GM21390 (cell line): ENCODE measurements around the gene NCK1.
"Not testable (repeated sequence)": the region's sequence is repeated elsewhere in the genome, so short reads cannot be mapped to it uniquely, and the experiment has no call there.

Experiments used
- ATAC-seq: cut with Tn5 transposase; IDR thresholded peaks from one replicate; pipeline ENCODE4 v1.9.1; 2021; ENCODE audit not compliant: unreplicated experiment

NCK1 gene

GRCh38 chr3:136943436-136943835 lies 81.4 kb downstream of the NCK1 start:
- no peak for ATAC-seq

DNA sequence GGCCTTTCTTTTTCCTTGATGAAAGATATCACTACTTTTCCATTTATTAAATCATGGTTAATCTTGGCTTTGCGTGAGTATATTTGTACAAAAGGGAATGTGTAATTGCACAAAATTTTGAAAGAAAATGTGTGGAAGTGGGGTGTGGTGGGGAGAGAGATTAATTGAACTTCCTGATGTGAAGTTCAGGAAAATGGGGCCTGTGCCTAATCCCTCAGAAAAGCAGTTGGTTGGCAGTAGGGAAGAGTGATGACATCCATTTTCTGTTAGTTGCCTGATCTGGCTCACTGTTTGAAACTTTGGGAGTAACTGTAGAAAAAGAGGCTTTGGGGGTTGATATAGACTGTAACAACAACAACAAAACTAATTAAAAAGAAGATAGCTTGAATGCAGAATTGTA lies 85.0 kb downstream of the NCK1 start:
- ATAC-seq: no peak

- ATAC-seq: no peak
Measured at GRCh38 chr3:136947477-136947876, 85.5 kb downstream of the NCK1 start.

- ATAC-seq: no peak
Measured at GRCh38 chr3:136949146-136949545, 87.1 kb downstream of the NCK1 start.

- no peak for ATAC-seq
Measured at GRCh38 chr3:136949708-136950107, 87.7 kb downstream of the NCK1 start.

- no peak for ATAC-seq
Measured at GRCh38 chr3:136950623-136951022, 88.6 kb downstream of the NCK1 start.

DNA sequence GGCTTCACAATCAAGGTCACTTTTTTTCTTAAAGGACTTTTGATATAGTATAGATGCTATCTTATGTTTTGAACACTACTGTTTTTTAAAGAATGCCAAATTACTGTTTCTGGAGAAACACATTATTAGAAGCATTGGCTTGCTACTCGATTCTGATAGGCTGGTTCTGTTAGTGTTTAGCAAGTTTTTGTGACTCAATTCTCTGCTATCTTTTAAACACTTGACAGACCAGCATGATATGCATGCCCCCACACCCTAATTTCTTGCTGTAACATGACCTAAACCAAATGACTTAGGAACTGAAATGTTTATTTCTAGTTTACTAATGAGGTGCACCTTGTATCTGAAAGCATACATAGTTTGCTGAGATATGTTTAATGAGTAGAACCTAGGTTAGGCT lies 90.3 kb downstream of the NCK1 start:
- no peak for ATAC-seq

DNA sequence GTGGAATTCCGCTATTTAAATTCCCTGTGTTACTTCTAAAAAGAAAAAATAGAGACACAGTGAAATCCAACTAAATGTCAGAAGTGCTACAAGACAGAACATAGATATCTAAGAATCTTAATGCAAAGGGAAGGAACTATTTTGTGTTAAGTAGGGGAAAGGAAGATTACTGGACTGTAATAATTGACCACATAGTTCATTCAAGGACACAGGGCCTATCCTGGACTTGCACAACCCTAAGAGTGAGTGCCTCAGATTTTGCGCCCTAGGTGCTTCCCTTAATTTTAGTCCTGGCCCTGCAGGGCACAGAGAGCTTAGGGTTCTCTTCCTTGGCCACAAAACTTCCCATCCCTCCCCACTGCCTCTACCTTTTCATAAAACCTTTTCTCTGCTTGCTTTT lies 92.2 kb downstream of the NCK1 start:
- ATAC-seq: no peak

- no peak for ATAC-seq
Measured at GRCh38 chr3:136954980-136955780, 93.2 kb downstream of the NCK1 start.

DNA sequence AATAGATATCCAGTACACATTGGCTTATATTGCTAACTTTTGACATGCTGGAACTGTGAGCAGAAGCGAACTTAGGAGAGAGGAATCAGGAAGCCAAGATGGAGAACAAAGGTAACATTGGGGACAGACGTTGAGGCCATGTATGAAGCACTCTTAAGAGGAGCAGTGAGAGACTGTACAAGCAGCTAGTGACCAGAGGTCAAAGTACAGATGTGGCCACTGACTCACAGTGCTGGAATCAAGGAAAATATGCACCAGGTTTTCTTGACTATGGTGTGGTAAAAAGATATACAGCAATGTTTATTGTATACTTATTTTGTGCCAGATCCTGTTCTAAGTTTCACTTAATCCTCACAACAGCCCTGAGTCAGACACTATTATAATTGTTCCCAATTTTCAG lies 93.8 kb downstream of the NCK1 start:
- ATAC-seq: no peak

DNA sequence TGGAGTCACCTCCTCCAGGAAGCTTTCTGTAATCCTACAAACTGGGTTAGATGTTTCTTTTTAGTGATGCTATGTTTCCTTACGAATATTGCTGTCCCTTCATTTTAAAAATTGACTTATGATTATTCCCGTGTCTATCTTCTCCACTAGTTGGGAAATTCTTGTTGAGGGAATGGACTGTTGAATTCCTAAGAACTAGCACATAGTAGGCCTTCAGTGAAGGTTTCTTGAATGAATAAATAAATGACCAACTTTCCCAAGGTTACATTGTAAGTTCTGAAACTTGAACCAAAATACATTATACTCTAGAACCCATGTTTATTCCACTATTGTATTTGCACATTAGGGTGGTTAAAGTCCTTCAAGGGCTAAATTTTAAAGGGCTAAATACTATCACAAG lies 95.0 kb downstream of the NCK1 start:
- no peak for ATAC-seq

DNA sequence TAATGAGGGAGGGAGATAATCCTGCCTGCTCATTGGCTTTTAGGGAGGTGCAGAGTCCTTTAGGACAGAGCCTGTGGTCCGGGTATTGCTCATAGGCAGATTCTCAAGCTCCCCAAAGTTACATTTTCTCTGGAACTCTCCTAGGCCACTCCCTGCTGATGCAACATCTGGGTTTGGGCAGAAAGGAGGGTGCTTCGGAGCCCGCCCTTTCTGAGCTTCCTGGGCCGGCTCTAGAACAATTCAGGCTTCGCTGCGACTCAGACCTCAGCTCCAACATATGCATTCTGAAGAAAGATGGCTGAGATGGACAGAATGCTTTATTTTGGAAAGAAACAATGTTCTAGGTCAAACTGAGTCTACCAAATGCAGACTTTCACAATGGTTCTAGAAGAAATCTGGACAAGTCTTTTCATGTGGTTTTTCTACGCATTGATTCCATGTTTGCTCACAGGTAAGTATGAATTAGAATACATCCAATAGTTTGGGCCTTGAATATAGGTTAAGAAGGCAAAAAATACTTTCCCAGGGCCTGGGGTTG lies 95.8 kb downstream of the NCK1 start, which contains the start of gene IL20RB:
Gene IL20RB (plus strand): TSS at position 233 of the 538 bp plus-strand sequence. CDS start 131 bp downstream, at position 364.
- ATAC-seq: no peak

DNA sequence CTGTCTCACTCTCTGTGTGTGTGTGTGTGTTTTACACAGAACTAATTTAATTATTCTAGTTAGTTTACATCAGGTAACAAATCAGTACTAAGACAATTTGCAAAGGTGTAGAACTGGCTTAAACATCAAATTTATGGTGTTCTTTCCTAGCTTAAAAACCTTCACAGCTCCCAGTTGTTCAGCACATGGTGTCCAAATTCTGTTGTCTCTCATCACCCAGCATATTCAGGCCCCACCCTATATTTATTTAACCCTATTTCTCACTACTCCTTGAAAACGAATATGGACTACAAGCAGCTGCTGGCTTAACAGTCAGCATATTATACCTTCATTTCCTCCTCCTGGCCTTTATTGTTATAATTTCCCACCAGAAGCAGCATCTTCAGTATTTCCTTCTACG lies 96.9 kb downstream of the NCK1 start:
- ATAC-seq: no peak

DNA sequence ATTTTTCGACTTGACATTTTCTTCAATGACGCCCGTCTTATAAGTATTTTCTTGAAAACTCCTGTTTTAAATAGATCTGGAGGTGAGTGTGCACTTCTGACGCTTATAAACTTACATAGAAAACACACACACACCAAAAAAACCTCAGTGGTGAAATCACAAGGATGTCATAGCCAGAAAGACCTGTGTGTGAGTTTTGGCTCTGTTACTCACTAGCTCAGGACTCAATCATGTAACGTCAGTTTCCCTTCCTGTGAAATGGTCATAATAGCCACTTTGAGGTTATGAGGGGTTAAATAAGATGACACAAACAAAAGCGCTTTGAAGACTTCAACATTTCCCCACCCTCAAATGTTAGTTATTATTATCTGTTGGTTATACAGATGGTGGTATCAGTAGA lies 97.6 kb downstream of the NCK1 start:
- no peak for ATAC-seq

DNA sequence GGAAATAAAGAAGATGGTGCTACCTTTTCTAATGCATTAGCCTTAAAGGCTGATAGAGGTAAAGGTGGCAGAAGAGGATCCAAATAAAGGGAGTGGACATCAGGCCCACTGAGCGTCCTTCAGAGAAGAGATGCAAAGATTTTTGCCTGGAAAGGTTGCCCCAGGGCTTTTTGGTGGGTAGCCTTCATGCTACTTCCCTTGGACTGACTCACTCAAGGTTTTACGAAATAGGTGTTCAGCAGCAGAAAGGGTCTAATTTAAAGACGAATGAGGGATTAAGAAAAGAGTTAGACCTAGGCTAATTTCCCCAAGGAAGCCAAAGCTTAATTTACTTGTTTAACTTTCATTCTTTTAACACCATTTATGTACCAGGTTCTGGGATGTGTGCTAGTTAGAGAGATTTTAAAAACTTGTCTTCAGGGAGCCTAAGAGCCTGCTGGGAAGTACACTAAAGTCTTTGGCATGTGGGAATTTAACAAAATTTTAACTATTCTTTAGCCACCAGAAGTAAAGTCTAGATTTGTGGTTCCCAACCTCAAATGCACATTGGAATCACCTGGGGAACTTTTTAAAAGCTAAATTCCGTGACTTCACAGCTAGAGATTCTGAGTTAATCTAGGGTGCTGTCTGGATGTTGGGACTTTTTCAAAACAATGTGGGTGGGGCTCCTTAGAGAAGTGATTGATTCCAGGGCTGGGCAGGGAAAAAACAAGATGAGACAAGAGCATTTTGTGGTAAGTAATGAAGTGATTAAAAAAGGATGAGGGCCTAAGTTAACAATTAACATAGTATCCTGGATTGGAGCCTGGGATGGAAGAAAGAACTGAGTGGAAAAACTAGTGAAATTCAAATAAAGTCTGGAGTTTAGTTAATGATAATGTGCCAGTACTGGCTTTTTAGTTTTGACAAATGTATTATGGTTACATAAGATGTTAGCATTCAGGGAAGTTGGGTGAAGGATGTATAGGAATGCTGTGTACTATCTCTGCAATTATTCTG lies 99.1 kb downstream of the NCK1 start:
- ATAC-seq: no peak

- no peak for ATAC-seq
Measured at GRCh38 chr3:136962927-136963326, 100.9 kb downstream of the NCK1 start.

DNA sequence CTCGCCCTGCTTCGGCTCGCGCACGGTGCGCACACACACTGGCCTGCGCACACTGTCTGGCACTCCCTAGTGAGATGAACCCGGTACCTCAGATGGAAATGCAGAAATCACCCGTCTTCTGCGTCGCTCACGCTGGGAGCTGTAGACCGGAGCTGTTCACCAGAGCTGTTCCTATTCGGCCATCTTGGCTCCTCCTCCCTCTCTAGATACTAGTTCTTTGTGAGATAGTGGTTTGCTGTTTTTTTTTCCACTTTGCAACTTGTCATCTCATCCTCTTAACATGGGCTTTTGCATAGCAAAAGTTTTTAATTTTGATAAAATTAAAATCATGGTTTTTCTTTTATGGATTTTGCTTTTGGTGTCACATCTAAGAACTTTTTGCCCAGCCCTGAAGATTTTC lies 107.5 kb downstream of the NCK1 start:
- ATAC-seq: not testable (repeated sequence)

DNA sequence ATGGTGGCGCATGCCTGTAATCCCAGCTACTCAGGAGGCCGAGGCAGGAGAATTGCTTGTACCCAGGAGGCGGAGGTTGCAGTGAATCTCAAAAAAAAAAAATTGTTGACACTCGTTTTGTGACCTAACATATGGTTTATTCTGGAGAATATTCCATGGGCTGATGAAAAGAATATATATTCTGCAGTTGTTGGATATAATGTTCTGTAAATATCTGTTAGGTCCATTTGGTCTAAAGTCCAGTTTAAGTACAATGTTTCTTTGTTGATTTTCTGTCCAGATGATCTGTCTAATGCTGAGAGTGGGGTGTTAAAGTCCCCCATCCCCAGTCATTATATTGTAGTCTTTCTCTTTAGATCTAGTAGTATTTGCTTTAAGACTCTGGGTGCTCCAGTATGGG lies 111.3 kb downstream of the NCK1 start:
- no peak for ATAC-seq

DNA sequence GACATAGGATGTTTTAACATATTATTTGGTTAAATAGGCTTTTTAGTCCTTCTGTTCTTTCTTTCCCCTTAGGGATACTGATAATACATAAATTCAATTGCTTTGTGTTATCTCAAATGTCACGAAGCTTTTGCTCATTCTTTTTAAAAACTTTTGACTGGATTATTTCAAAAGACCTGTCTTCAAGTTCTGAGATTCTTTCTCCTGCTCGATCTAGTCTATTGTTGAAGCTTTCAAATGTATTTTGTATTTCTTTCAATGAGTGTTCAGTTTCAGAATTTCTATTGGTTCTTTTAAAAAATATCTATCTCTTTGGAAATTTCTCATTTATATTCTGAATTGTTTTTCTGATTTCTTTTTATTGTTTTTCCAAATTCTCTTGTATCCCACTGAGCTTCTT lies 112.7 kb downstream of the NCK1 start:
- ATAC-seq: no peak

DNA sequence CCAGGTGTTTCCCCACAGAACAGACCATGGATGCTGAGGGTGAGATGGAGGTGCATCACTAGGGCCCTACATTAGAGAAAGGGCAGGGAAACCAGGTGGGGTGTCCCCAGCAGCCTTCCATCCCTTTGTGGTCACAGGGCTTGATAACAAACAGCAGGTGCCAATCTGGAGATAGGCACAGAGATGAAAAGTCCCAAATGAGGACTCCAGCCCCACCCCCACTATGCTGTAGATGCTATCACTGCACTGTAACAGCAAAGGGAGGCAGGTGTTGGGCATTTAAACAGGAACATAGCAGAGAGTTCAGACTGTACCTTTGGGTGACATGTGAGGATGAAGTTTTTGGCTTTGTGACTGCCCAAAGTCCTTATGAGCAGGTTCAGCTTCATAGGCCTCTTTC lies 117.2 kb downstream of the NCK1 start:
- ATAC-seq: no peak

GRCh38 chr3:136979684-136980083 lies 117.7 kb downstream of the NCK1 start:
- ATAC-seq: no peak

DNA sequence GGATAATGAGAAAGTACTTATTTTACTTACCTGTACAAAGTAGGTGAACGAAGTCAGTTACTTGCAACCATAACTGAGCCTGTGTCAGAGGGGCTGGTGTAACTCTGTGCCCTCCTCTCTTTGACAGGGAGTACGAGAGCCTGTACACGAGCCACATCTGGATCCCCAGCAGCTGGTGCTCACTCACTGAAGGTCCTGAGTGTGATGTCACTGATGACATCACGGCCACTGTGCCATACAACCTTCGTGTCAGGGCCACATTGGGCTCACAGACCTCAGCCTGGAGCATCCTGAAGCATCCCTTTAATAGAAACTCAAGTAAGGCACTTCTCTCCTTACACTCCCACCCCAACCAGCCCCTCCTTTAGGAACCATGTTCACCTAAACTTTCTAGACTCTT lies 120.0 kb downstream of the NCK1 start:
- no peak for ATAC-seq
